Activated CD8-positive, alpha-beta memory T cell treated with anti-CD3 and anti-CD28 coated beads for 1 hour (primary cell): Measurements from ENCODE around the gene GSTT4.
"Not testable (repeated sequence)": the region's sequence is repeated elsewhere in the genome, so short reads cannot be mapped to it uniquely, and the experiment has no call there.

Experiments
- DNase-seq, 2 donors: peaks; one replicate each; pipeline ENCODE4 v3.0.0-alpha.2; 2020; ENCODE audit warnings: low read depth in 1 of 2; ENCODE audit errors: extremely low read depth in 1 of 2

Gene GSTT4

GRCh38 chr22:24025475-24025874 is 20.2 kb upstream of the GSTT4 start:
- no peak for DNase-seq

- DNase-seq, result no peak
Observed at GRCh38 chr22:24024354-24024753, 19.1 kb upstream of the GSTT4 start.

- no peak for DNase-seq
Observed at GRCh38 chr22:24023204-24023789, 18.0 kb upstream of the GSTT4 start.

- DNase-seq, result no peak
Observed at GRCh38 chr22:24021304-24021703, 16.1 kb upstream of the GSTT4 start.

GRCh38 chr22:24016156-24016555 is 10.9 kb upstream of the GSTT4 start:
- DNase-seq, result no peak

GRCh38 chr22:24011735-24012068 is 6.4 kb upstream of the GSTT4 start:
- no peak for DNase-seq

GRCh38 chr22:24010018-24010391 is 4.8 kb upstream of the GSTT4 start:
- no peak for DNase-seq

GRCh38 chr22:24009227-24010017 is 4.2 kb upstream of the GSTT4 start:
- DNase-seq, result no peak

GRCh38 chr22:24008381-24009226 is 3.4 kb upstream of the GSTT4 start:
- DNase-seq, result no peak

GRCh38 chr22:24008022-24008283 is 2.7 kb upstream of the GSTT4 start:
- no peak for DNase-seq

GRCh38 chr22:24007253-24008021 is 2.2 kb upstream of the GSTT4 start:
- DNase-seq, result no peak

- no peak for DNase-seq
Observed at GRCh38 chr22:24006914-24007214, 1.6 kb upstream of the GSTT4 start.

GRCh38 chr22:24006207-24006913 is 1.1 kb upstream of the GSTT4 start:
- DNase-seq, result no peak

- no peak for DNase-seq
Observed at GRCh38 chr22:24003887-24004286, 1.4 kb downstream of the GSTT4 start.

GRCh38 chr22:24002851-24003250 is 2.4 kb downstream of the GSTT4 start:
- DNase-seq, result no peak

- DNase-seq, result no peak
Observed at GRCh38 chr22:24002272-24002671, 3.0 kb downstream of the GSTT4 start.

GRCh38 chr22:24001314-24001713 is 3.9 kb downstream of the GSTT4 start:
- DNase-seq, result no peak

GRCh38 chr22:23999779-24000178 is 5.5 kb downstream of the GSTT4 start:
- not testable (repeated sequence) for DNase-seq

GRCh38 chr22:23997092-23997491 is 8.2 kb downstream of the GSTT4 start:
- no peak for DNase-seq

GRCh38 chr22:23993581-23994177 is 11.6 kb downstream of the GSTT4 start:
- DNase-seq, result not testable (repeated sequence)

- not testable (repeated sequence) for DNase-seq
Observed at GRCh38 chr22:23993080-23993479, 12.2 kb downstream of the GSTT4 start.
